ENCODE data around the gene PPP5C.

PPP5C gene

GRCh38 chr19:46381756-46382345, 35.0 kb downstream of the PPP5C start:
- no peak overlapping the region for H3K4me3 ChIP-seq (ENCODE audit: low read length)
- H3K36me3 ChIP-seq (ENCODE audit: insufficient read depth, low read length), result peaks cover 63% of the 10 kb centered on the region
- no peak overlapping the region for H3K4me2 ChIP-seq (ENCODE audit: low read length)
- H3K4me1 ChIP-seq (ENCODE audit: control insufficient read depth, insufficient read depth, low read length), result peaks cover 15% of the 10 kb centered on the region
- no peaks in the 10 kb centered on the region for H3K27me3 ChIP-seq (ENCODE audit: control insufficient read depth, insufficient read depth, low read length)
- H3K9me3 ChIP-seq (replicated peaks; ENCODE audit: low read length), result no peaks in the 10 kb centered on the region
- H3K9ac ChIP-seq (ENCODE audit: low read depth, low read length), result no peak overlapping the region

GRCh38 chr19:46383171-46383815, 36.4 kb downstream of the PPP5C start:
- H3K9me3 ChIP-seq (replicated peaks; ENCODE audit: low read length), result no peaks in the 10 kb centered on the region
- no peak overlapping the region for H3K4me3 ChIP-seq (ENCODE audit: low read length)
- H3K4me2 ChIP-seq (ENCODE audit: low read length), result no peak overlapping the region
- H3K27me3 ChIP-seq (ENCODE audit: control insufficient read depth, insufficient read depth, low read length), result no peaks in the 10 kb centered on the region
- peaks cover 72% of the 10 kb centered on the region for H3K36me3 ChIP-seq (ENCODE audit: insufficient read depth, low read length)
- peaks cover 7% of the 10 kb centered on the region for H3K4me1 ChIP-seq (ENCODE audit: control insufficient read depth, insufficient read depth, low read length)
- H3K9ac ChIP-seq (ENCODE audit: low read depth, low read length), result no peak overlapping the region

- no peaks in the 10 kb centered on the region for H3K27me3 ChIP-seq (ENCODE audit: control insufficient read depth, insufficient read depth, low read length)
- peaks cover 77% of the 10 kb centered on the region for H3K36me3 ChIP-seq (ENCODE audit: insufficient read depth, low read length)
- H3K4me3 ChIP-seq (ENCODE audit: low read length), result no peak overlapping the region
- H3K4me1 ChIP-seq (ENCODE audit: control insufficient read depth, insufficient read depth, low read length), result peaks cover under 1% of the 10 kb centered on the region
- no peak overlapping the region for H3K9ac ChIP-seq (ENCODE audit: low read depth, low read length)
- no peak overlapping the region for H3K4me2 ChIP-seq (ENCODE audit: low read length)
- no peaks in the 10 kb centered on the region for H3K9me3 ChIP-seq (replicated peaks; ENCODE audit: low read length)
Observed at GRCh38 chr19:46383846-46384245, 37.0 kb downstream of the PPP5C start.

- Histone ChIP-seq H3K36me3 (ENCODE audit: insufficient read depth, low read length) (peaks cover 76% of the 10 kb centered on the region), H3K4me2 (ENCODE audit: low read length) (no peak overlapping the region), H3K4me3 (ENCODE audit: low read length) (no peak overlapping the region), H3K9ac (ENCODE audit: low read depth, low read length) (no peak overlapping the region), H3K4me1 (ENCODE audit: control insufficient read depth, insufficient read depth, low read length) (no peaks in the 10 kb centered on the region), H3K9me3 (replicated peaks; ENCODE audit: low read length) (no peaks in the 10 kb centered on the region), H3K27me3 (ENCODE audit: control insufficient read depth, insufficient read depth, low read length) (no peaks in the 10 kb centered on the region)
Observed at GRCh38 chr19:46384396-46384795, 37.5 kb downstream of the PPP5C start.

- Histone ChIP-seq H3K4me3 (ENCODE audit: low read length) (no peak overlapping the region), H3K4me2 (ENCODE audit: low read length) (no peak overlapping the region), H3K27me3 (ENCODE audit: control insufficient read depth, insufficient read depth, low read length) (no peaks in the 10 kb centered on the region), H3K36me3 (ENCODE audit: insufficient read depth, low read length) (peaks cover 80% of the 10 kb centered on the region), H3K9ac (ENCODE audit: low read depth, low read length) (no peak overlapping the region), H3K4me1 (ENCODE audit: control insufficient read depth, insufficient read depth, low read length) (no peaks in the 10 kb centered on the region), H3K9me3 (replicated peaks; ENCODE audit: low read length) (no peaks in the 10 kb centered on the region)
Observed at GRCh38 chr19:46385636-46386035, 38.7 kb downstream of the PPP5C start.

- H3K36me3 ChIP-seq (ENCODE audit: insufficient read depth, low read length), result peaks cover 81% of the 10 kb centered on the region
- no peak overlapping the region for H3K4me2 ChIP-seq (ENCODE audit: low read length)
- H3K4me1 ChIP-seq (ENCODE audit: control insufficient read depth, insufficient read depth, low read length), result no peaks in the 10 kb centered on the region
- H3K27me3 ChIP-seq (ENCODE audit: control insufficient read depth, insufficient read depth, low read length), result no peaks in the 10 kb centered on the region
- no peak overlapping the region for H3K4me3 ChIP-seq (ENCODE audit: low read length)
- H3K9me3 ChIP-seq (replicated peaks; ENCODE audit: low read length), result no peaks in the 10 kb centered on the region
- no peak overlapping the region for H3K9ac ChIP-seq (ENCODE audit: low read depth, low read length)
Observed at GRCh38 chr19:46386151-46386550, 39.3 kb downstream of the PPP5C start.

GRCh38 chr19:46386996-46387712, 40.3 kb downstream of the PPP5C start:
- H3K4me2 ChIP-seq (ENCODE audit: low read length), result no peak overlapping the region
- H3K27me3 ChIP-seq (ENCODE audit: control insufficient read depth, insufficient read depth, low read length), result no peaks in the 10 kb centered on the region
- H3K4me3 ChIP-seq (ENCODE audit: low read length), result no peak overlapping the region
- peaks cover 2% of the 10 kb centered on the region for H3K4me1 ChIP-seq (ENCODE audit: control insufficient read depth, insufficient read depth, low read length)
- H3K9ac ChIP-seq (ENCODE audit: low read depth, low read length), result no peak overlapping the region
- H3K9me3 ChIP-seq (replicated peaks; ENCODE audit: low read length), result no peaks in the 10 kb centered on the region
- peaks cover 85% of the 10 kb centered on the region for H3K36me3 ChIP-seq (ENCODE audit: insufficient read depth, low read length)

GRCh38 chr19:46387713-46388130, 40.8 kb downstream of the PPP5C start:
- no peak overlapping the region for H3K4me3 ChIP-seq (ENCODE audit: low read length)
- H3K9me3 ChIP-seq (replicated peaks; ENCODE audit: low read length), result no peaks in the 10 kb centered on the region
- peaks cover 84% of the 10 kb centered on the region for H3K36me3 ChIP-seq (ENCODE audit: insufficient read depth, low read length)
- H3K9ac ChIP-seq (ENCODE audit: low read depth, low read length), result no peak overlapping the region
- H3K4me2 ChIP-seq (ENCODE audit: low read length), result no peak overlapping the region
- no peaks in the 10 kb centered on the region for H3K27me3 ChIP-seq (ENCODE audit: control insufficient read depth, insufficient read depth, low read length)
- H3K4me1 ChIP-seq (ENCODE audit: control insufficient read depth, insufficient read depth, low read length), result peaks cover 8% of the 10 kb centered on the region

- Histone ChIP-seq H3K36me3 (ENCODE audit: insufficient read depth, low read length) (peaks cover 87% of the 10 kb centered on the region), H3K27me3 (ENCODE audit: control insufficient read depth, insufficient read depth, low read length) (no peaks in the 10 kb centered on the region), H3K4me1 (ENCODE audit: control insufficient read depth, insufficient read depth, low read length) (peaks cover 8% of the 10 kb centered on the region), H3K9ac (ENCODE audit: low read depth, low read length) (no peak overlapping the region), H3K9me3 (replicated peaks; ENCODE audit: low read length) (no peaks in the 10 kb centered on the region), H3K4me3 (ENCODE audit: low read length) (no peak overlapping the region), H3K4me2 (ENCODE audit: low read length) (no peak overlapping the region)
Observed at GRCh38 chr19:46388311-46389095, 41.6 kb downstream of the PPP5C start.

GRCh38 chr19:46390121-46390858, 43.4 kb downstream of the PPP5C start:
- Histone ChIP-seq H3K27me3 (ENCODE audit: control insufficient read depth, insufficient read depth, low read length) (no peaks in the 10 kb centered on the region), H3K4me3 (ENCODE audit: low read length) (no peak overlapping the region), H3K4me1 (ENCODE audit: control insufficient read depth, insufficient read depth, low read length) (peaks cover 8% of the 10 kb centered on the region), H3K9ac (ENCODE audit: low read depth, low read length) (no peak overlapping the region), H3K36me3 (ENCODE audit: insufficient read depth, low read length) (peaks cover 71% of the 10 kb centered on the region), H3K9me3 (replicated peaks; ENCODE audit: low read length) (no peaks in the 10 kb centered on the region), H3K4me2 (ENCODE audit: low read length) (no peak overlapping the region)

GRCh38 chr19:46390866-46391265, 44.0 kb downstream of the PPP5C start:
- no peak overlapping the region for H3K4me3 ChIP-seq (ENCODE audit: low read length)
- H3K36me3 ChIP-seq (ENCODE audit: insufficient read depth, low read length), result peaks cover 70% of the 10 kb centered on the region
- no peaks in the 10 kb centered on the region for H3K9me3 ChIP-seq (replicated peaks; ENCODE audit: low read length)
- H3K4me1 ChIP-seq (ENCODE audit: control insufficient read depth, insufficient read depth, low read length), result peaks cover 8% of the 10 kb centered on the region
- no peak overlapping the region for H3K4me2 ChIP-seq (ENCODE audit: low read length)
- no peaks in the 10 kb centered on the region for H3K27me3 ChIP-seq (ENCODE audit: control insufficient read depth, insufficient read depth, low read length)
- H3K9ac ChIP-seq (ENCODE audit: low read depth, low read length), result no peak overlapping the region

Data from skeletal muscle satellite cell (primary cell).